ENCODE measurements around the gene KRTAP2-1.

DNA sequence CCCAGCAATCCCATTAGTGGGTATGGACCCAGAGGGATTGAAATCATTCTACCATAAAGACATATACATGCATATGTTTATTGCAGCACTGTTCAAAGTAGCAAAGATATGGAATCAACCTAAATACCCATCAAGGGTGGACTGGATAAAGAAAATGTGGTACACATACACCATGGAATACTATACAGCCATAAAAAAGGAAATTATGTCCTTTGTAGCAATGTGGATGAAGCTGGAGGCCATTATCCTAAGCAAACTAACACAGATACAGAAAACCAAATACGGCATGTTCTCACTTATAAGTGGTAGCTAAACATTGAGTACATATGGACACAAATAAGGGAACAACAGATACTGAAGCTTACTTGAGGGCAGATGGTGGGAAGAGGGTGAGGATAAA, 10.4 kb upstream of the KRTAP2-1 start:
- TF ChIP-seq, protein P1, sequence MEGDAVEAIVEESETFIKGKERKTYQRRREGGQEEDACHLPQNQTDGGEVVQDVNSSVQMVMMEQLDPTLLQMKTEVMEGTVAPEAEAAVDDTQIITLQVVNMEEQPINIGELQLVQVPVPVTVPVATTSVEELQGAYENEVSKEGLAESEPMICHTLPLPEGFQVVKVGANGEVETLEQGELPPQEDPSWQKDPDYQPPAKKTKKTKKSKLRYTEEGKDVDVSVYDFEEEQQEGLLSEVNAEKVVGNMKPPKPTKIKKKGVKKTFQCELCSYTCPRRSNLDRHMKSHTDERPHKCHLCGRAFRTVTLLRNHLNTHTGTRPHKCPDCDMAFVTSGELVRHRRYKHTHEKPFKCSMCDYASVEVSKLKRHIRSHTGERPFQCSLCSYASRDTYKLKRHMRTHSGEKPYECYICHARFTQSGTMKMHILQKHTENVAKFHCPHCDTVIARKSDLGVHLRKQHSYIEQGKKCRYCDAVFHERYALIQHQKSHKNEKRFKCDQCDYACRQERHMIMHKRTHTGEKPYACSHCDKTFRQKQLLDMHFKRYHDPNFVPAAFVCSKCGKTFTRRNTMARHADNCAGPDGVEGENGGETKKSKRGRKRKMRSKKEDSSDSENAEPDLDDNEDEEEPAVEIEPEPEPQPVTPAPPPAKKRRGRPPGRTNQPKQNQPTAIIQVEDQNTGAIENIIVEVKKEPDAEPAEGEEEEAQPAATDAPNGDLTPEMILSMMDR (tag by site-specific recombination; IDR thresholded peaks at IDR 0.05), result no peak
- TF ChIP-seq KLF16 (tag by site-specific recombination; IDR thresholded peaks at IDR 0.05) (no peak), ZNF274 (IDR thresholded peaks at IDR 0.05; ENCODE audit: low read length) (no peak), ZNF274 (tag by site-specific recombination; IDR thresholded peaks at IDR 0.05; ENCODE audit: borderline replicate concordance) (no peak), HOXC10 (CRISPR knock-in tag; IDR thresholded peaks at IDR 0.05) (no peak), ZNF239 (tag by site-specific recombination; IDR thresholded peaks at IDR 0.05) (no peak), ZBTB7A (tag by site-specific recombination; IDR thresholded peaks at IDR 0.05; ENCODE audit: low read depth) (no peak), SP2 (tag by site-specific recombination; IDR thresholded peaks at IDR 0.05) (no peak)
- TF ChIP-seq, protein P2, sequence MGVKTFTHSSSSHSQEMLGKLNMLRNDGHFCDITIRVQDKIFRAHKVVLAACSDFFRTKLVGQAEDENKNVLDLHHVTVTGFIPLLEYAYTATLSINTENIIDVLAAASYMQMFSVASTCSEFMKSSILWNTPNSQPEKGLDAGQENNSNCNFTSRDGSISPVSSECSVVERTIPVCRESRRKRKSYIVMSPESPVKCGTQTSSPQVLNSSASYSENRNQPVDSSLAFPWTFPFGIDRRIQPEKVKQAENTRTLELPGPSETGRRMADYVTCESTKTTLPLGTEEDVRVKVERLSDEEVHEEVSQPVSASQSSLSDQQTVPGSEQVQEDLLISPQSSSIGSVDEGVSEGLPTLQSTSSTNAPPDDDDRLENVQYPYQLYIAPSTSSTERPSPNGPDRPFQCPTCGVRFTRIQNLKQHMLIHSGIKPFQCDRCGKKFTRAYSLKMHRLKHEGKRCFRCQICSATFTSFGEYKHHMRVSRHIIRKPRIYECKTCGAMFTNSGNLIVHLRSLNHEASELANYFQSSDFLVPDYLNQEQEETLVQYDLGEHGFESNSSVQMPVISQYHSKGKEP (tag by site-specific recombination; IDR thresholded peaks at IDR 0.05), result no peak
